Activated CD8-positive, alpha-beta memory T cell treated with anti-CD3 and anti-CD28 coated beads, Interleukin-2, amount 50 U/mL, for 1 hour (primary cell): Measurements from ENCODE around the gene KANSL1.

Experiments used
- DNase-seq: peaks from one replicate; pipeline ENCODE4 v3.0.0-alpha.2; 2020; ENCODE audit errors: extremely low read depth

Gene KANSL1

GRCh38 chr17:46169913-46170638 lies 23.2 kb downstream of the KANSL1 start:
- DNase-seq: no peak

- no peak for DNase-seq
Observed at GRCh38 chr17:46167826-46168569, 25.2 kb downstream of the KANSL1 start.

GRCh38 chr17:46167267-46167666 lies 26.0 kb downstream of the KANSL1 start:
- no peak for DNase-seq

- DNase-seq: no peak
Observed at GRCh38 chr17:46166692-46167249, 26.5 kb downstream of the KANSL1 start.

GRCh38 chr17:46163929-46164594 lies 29.2 kb downstream of the KANSL1 start:
- DNase-seq: no peak

GRCh38 chr17:46163316-46163715 lies 29.9 kb downstream of the KANSL1 start:
- DNase-seq: no peak

- DNase-seq: no peak
Observed at GRCh38 chr17:46162866-46163265, 30.4 kb downstream of the KANSL1 start.

GRCh38 chr17:46160169-46160568 lies 33.1 kb downstream of the KANSL1 start:
- no peak for DNase-seq

GRCh38 chr17:46159686-46160085 lies 33.5 kb downstream of the KANSL1 start:
- no peak for DNase-seq

- DNase-seq: no peak
Observed at GRCh38 chr17:46158323-46159296, 34.6 kb downstream of the KANSL1 start.

GRCh38 chr17:46157443-46158062 lies 35.7 kb downstream of the KANSL1 start:
- DNase-seq: no peak

- no peak for DNase-seq
Observed at GRCh38 chr17:46154151-46154816, 38.9 kb downstream of the KANSL1 start.

GRCh38 chr17:46152423-46152822 lies 40.8 kb downstream of the KANSL1 start:
- DNase-seq: no peak

GRCh38 chr17:46151762-46152161 lies 41.5 kb downstream of the KANSL1 start:
- no peak for DNase-seq

GRCh38 chr17:46150216-46150963 lies 42.8 kb downstream of the KANSL1 start:
- DNase-seq: no peak

GRCh38 chr17:46148247-46148646 lies 45.0 kb downstream of the KANSL1 start:
- no peak for DNase-seq

- no peak for DNase-seq
Observed at GRCh38 chr17:46147296-46147695, 45.9 kb downstream of the KANSL1 start.

- DNase-seq: no peak
Observed at GRCh38 chr17:46144246-46144645, 49.0 kb downstream of the KANSL1 start.

GRCh38 chr17:46143827-46144236 lies 49.4 kb downstream of the KANSL1 start:
- no peak for DNase-seq
